Upper lobe of left lung (tissue), 4 donors: ENCODE measurements around the gene OTUB1.

Experiments
- POLR2A ChIP-seq, 4 donors: fragments of 450-650 bp; IDR thresholded peaks; one replicate each; pipeline ENCODE4 v1.5.1; 2016 to 2017; ENCODE audit warnings: antibody characterized with exemption in 4 of 4, mild to moderate bottlenecking in 2 of 4
- POLR2AphosphoS5 ChIP-seq, 2 donors: sonication (generic); formaldehyde crosslinking; IDR thresholded peaks; one replicate each; pipeline ENCODE4 v1.5.1; 2017; ENCODE audit warnings: antibody characterized with exemption in 2 of 2
- TF ChIP-seq, protein P1 (sequence below), 6 experiments: fragments of 450-650 bp in 4 of 6; fragments of 200-600 bp in 2 of 6; sonication (generic) in 2 of 6; IDR thresholded peaks; one replicate each; pipeline ENCODE4 v1.5.1; 2016 to 2019; ENCODE audit warnings: antibody characterized with exemption in 6 of 6

DNA sequence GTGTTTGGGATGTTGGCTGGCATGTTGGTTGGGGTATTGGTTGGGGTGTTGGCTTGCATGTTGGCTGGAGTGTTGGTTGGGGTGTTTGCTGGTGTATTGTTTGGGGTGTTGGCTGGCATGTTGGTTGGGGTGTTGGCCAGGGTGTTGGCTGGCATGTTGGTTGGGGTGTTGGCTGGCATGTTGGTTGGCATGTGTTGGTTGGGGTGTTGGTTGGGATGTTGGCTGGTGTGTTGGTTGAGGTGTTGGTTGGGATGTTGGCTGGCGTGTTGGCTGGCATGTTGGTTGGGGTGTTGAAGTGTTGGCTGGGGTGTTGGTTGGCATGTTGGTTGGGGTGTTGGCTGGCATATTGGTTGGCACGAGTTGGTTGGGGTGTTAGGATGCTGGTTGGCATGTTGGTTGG, 24.5 kb downstream of the OTUB1 start:
- TF ChIP-seq, protein P1, sequence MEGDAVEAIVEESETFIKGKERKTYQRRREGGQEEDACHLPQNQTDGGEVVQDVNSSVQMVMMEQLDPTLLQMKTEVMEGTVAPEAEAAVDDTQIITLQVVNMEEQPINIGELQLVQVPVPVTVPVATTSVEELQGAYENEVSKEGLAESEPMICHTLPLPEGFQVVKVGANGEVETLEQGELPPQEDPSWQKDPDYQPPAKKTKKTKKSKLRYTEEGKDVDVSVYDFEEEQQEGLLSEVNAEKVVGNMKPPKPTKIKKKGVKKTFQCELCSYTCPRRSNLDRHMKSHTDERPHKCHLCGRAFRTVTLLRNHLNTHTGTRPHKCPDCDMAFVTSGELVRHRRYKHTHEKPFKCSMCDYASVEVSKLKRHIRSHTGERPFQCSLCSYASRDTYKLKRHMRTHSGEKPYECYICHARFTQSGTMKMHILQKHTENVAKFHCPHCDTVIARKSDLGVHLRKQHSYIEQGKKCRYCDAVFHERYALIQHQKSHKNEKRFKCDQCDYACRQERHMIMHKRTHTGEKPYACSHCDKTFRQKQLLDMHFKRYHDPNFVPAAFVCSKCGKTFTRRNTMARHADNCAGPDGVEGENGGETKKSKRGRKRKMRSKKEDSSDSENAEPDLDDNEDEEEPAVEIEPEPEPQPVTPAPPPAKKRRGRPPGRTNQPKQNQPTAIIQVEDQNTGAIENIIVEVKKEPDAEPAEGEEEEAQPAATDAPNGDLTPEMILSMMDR (IDR thresholded peaks at IDR 0.05), result no peak
- no peak for TF ChIP-seq POLR2AphosphoS5 (IDR thresholded peaks at IDR 0.05)
- TF ChIP-seq POLR2A (IDR thresholded peaks at IDR 0.05), result no peak
